RCC 7860 (cell line): ENCODE data around the gene MRGPRF.

Experiments used
- DNase-seq: peaks from one replicate; pipeline ENCODE4 v3.0.0-alpha.2; 2015; ENCODE audit warnings: low spot score
- FAIRE-seq: peaks from 2 replicates; lab custom pipeline; 2012; peaks lifted over from hg19 to GRCh38; lab: Jason Lieb, UNC

MRGPRF gene

GRCh38 chr11:69051381-69052342 is 38.6 kb upstream of the MRGPRF start:
- no peak for DNase-seq
- no peak for FAIRE-seq

- DNase-seq, result no peak
- FAIRE-seq, result no peak
These were observed 37.7 kb upstream of the MRGPRF start for GRCh38 chr11:69050592-69051380.

- DNase-seq, result no peak
- FAIRE-seq, result no peak
These were observed 36.4 kb upstream of the MRGPRF start for GRCh38 chr11:69049490-69049867.

- DNase-seq (peak; percentile 82), FAIRE-seq (no peak)
These were observed 35.8 kb upstream of the MRGPRF start, which contains the start of gene TPCN2 for GRCh38 chr11:69048694-69049489. TPCN2 (plus strand) TSS chr11:69048932; CDS start chr11:69048998, 66 bp downstream.

GRCh38 chr11:69048031-69048693 is 35.1 kb upstream of the MRGPRF start:
- FAIRE-seq, result no peak

GRCh38 chr11:69044111-69045013 is 31.3 kb upstream of the MRGPRF start:
- peak; percentile 40 for DNase-seq
- no peak for FAIRE-seq

More at GRCh38 chr11:69048031-69048693, 35.1 kb upstream of the MRGPRF start:
- no peak for DNase-seq

- FAIRE-seq, result peak; percentile 41
- peak; percentile 33 for DNase-seq
These were observed 28.5 kb upstream of the MRGPRF start for GRCh38 chr11:69041516-69041915.

GRCh38 chr11:69040581-69041260 is 27.7 kb upstream of the MRGPRF start:
- DNase-seq (peak; percentile 60), FAIRE-seq (peak; percentile 83)

- FAIRE-seq, result no peak
- DNase-seq, result no peak
These were observed 27.0 kb upstream of the MRGPRF start for GRCh38 chr11:69040051-69040450.

GRCh38 chr11:69039501-69039900 is 26.5 kb upstream of the MRGPRF start:
- DNase-seq (no peak), FAIRE-seq (no peak)

GRCh38 chr11:69037544-69037943 is 24.5 kb upstream of the MRGPRF start:
- no peak for DNase-seq
- no peak for FAIRE-seq

- FAIRE-seq, result no peak
- DNase-seq, result no peak
These were observed 24.0 kb upstream of the MRGPRF start for GRCh38 chr11:69037074-69037473.

GRCh38 chr11:69035946-69036340 is 22.9 kb upstream of the MRGPRF start:
- no peak for FAIRE-seq
- no peak for DNase-seq

- DNase-seq (no peak), FAIRE-seq (no peak)
These were observed 22.3 kb upstream of the MRGPRF start for GRCh38 chr11:69035150-69035945.

GRCh38 chr11:69034123-69034867 is 21.2 kb upstream of the MRGPRF start:
- FAIRE-seq, result no peak
- no peak for DNase-seq

- no peak for DNase-seq
- FAIRE-seq, result no peak
These were observed 20.4 kb upstream of the MRGPRF start for GRCh38 chr11:69033431-69033830.

- FAIRE-seq (no peak), DNase-seq (no peak)
These were observed 19.8 kb upstream of the MRGPRF start for GRCh38 chr11:69032833-69033232.
